Measurements from ENCODE around the gene SHROOM3. TPM values are rescaled to one million over a fixed set of nuclear protein-coding genes. Genes with fewer than 3 reads are reported as not detected.

The SHROOM3 gene
- total and polyA plus RNA-seq, 4 donors = 14.4 to 75.1 (median 47.3) TPM

DNA sequence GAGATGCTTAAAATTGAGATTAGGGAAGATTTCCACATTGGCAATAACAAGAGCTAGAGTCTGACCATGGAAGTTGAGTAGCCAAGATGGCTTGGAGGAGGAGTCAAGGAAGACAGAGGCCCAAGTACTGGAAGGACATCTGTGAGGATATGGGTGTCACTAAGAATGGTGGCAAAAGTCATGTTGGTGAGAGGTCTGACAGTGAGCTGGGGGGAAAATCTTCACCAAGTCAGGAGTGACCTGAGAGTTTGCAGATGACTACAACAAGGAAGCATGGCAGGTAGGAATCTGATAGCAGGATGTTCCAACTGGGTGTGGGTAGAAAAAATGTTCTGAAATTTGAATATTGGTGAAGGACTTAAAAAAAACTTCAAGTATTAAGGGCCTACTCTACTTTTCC, 103.3 kb downstream of the SHROOM3 start:
- DNase-seq (no peak), ATAC-seq (ENCODE audit: insufficient read depth, low FRiP score) (no peak)
- Histone ChIP-seq H3K9ac (ENCODE audit: insufficient read depth in 1 of 2, low read length in 2 of 2) (no peak overlapping the region), H3K36me3 (ENCODE audit: control insufficient read depth in 4 of 4, insufficient read depth in 4 of 4, low read length in 4 of 4) (no peaks in the 10 kb centered on the region), H3K4me1 (ENCODE audit: control insufficient read depth in 5 of 5, insufficient read depth in 5 of 5, low read length in 5 of 5) (peaks cover 0 to 6% (median 4%) of the 10 kb centered on the region in 5 donors), H3K27ac (ENCODE audit: low read depth in 1 of 2, low read length in 1 of 2) (no peak overlapping the region), H3K4me3 (no peak overlapping the region), H3K9me3 (ENCODE audit: control insufficient read depth in 4 of 4, insufficient read depth in 3 of 4, low read length in 3 of 4) (no peaks in the 10 kb centered on the region), H3K27me3 (ENCODE audit: control insufficient read depth in 3 of 3, insufficient read depth in 3 of 3, low read length in 2 of 3) (no peaks in the 10 kb centered on the region)
- no peak for TF ChIP-seq CTCF (IDR thresholded peaks at IDR 0.05; ENCODE audit: control extremely low read depth, extremely low read depth)

DNA sequence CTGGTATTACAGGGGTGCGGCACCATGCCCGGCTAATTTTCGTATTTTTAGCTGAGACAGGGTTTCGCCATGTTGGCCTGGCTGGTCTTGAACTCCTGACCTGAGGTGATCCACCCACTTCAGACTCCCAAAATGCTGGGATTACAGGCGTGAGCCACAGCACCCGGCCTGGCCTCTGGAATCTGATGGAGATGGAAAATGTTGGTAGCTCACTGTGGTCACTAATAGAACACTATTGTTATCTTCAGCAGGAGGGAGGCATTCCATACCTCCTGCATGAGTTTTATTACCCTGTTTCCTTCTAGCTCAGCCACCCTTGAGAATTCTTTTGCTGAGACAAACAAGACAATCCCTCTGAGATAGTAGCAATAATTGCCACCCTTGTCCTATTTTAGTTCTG, 105.0 kb downstream of the SHROOM3 start:
- WGBS, 2 donors = 96% methylated on average over 6 of the region's 6 CpGs
- H3K9ac ChIP-seq (ENCODE audit: insufficient read depth in 1 of 2, low read length in 2 of 2) = no peak overlapping the region
- H3K36me3 ChIP-seq (ENCODE audit: control insufficient read depth in 4 of 4, insufficient read depth in 4 of 4, low read length in 4 of 4) = no peaks in the 10 kb centered on the region
- DNase-seq (no peak), ATAC-seq (ENCODE audit: insufficient read depth, low FRiP score) (no peak)
- no peaks in the 10 kb centered on the region for H3K9me3 ChIP-seq (ENCODE audit: control insufficient read depth in 4 of 4, insufficient read depth in 3 of 4, low read length in 3 of 4)
- TF ChIP-seq CTCF (IDR thresholded peaks at IDR 0.05; ENCODE audit: control extremely low read depth, extremely low read depth) = no peak
- no peaks in the 10 kb centered on the region for H3K27me3 ChIP-seq (ENCODE audit: control insufficient read depth in 3 of 3, insufficient read depth in 3 of 3, low read length in 2 of 3)
- H3K4me3 ChIP-seq = no peak overlapping the region
- H3K27ac ChIP-seq (ENCODE audit: low read depth in 1 of 2, low read length in 1 of 2) = no peak overlapping the region
- H3K4me1 ChIP-seq (ENCODE audit: control insufficient read depth in 5 of 5, insufficient read depth in 5 of 5, low read length in 5 of 5) = peaks cover 0 to 6% (median 4%) of the 10 kb centered on the region in 5 donors

- Histone ChIP-seq H3K27ac (ENCODE audit: low read depth in 1 of 2, low read length in 1 of 2) (no peak overlapping the region), H3K9me3 (ENCODE audit: control insufficient read depth in 4 of 4, insufficient read depth in 3 of 4, low read length in 3 of 4) (no peaks in the 10 kb centered on the region), H3K36me3 (ENCODE audit: control insufficient read depth in 4 of 4, insufficient read depth in 4 of 4, low read length in 4 of 4) (no peaks in the 10 kb centered on the region), H3K4me3 (no peak overlapping the region), H3K9ac (ENCODE audit: insufficient read depth in 1 of 2, low read length in 2 of 2) (no peak overlapping the region), H3K4me1 (ENCODE audit: control insufficient read depth in 5 of 5, insufficient read depth in 5 of 5, low read length in 5 of 5) (peaks cover 0 to 6% (median 3%) of the 10 kb centered on the region in 5 donors), H3K27me3 (ENCODE audit: control insufficient read depth in 3 of 3, insufficient read depth in 3 of 3, low read length in 2 of 3) (no peaks in the 10 kb centered on the region)
- WGBS, 2 donors = 90 to 98% methylated on average over 2 of the region's 2 CpGs
- no peak for TF ChIP-seq CTCF (IDR thresholded peaks at IDR 0.05; ENCODE audit: control extremely low read depth, extremely low read depth)
- no peak for DNase-seq
- no peak for ATAC-seq (ENCODE audit: insufficient read depth, low FRiP score)
Measured at GRCh38 chr4:76540486-76540885, 105.5 kb downstream of the SHROOM3 start.

GRCh38 chr4:76543378-76543777, 108.3 kb downstream of the SHROOM3 start:
- no peak for ATAC-seq (ENCODE audit: insufficient read depth, low FRiP score)
- WGBS, 2 donors = 87 to 88% methylated on average over 5 of the region's 5 CpGs
- no peak overlapping the region for H3K9ac ChIP-seq (ENCODE audit: insufficient read depth in 1 of 2, low read length in 2 of 2)
- H3K27me3 ChIP-seq (ENCODE audit: control insufficient read depth in 3 of 3, insufficient read depth in 3 of 3, low read length in 2 of 3) = no peaks in the 10 kb centered on the region
- H3K4me1 ChIP-seq (ENCODE audit: control insufficient read depth in 5 of 5, insufficient read depth in 5 of 5, low read length in 5 of 5) = peaks cover 3 to 25% (median 10%) of the 10 kb centered on the region in 5 donors
- no peak overlapping the region for H3K4me3 ChIP-seq
- no peak for TF ChIP-seq CTCF (IDR thresholded peaks at IDR 0.05; ENCODE audit: control extremely low read depth, extremely low read depth)
- H3K9me3 ChIP-seq (ENCODE audit: control insufficient read depth in 4 of 4, insufficient read depth in 3 of 4, low read length in 3 of 4) = no peaks in the 10 kb centered on the region
- no peak overlapping the region for H3K27ac ChIP-seq (ENCODE audit: low read depth in 1 of 2, low read length in 1 of 2)
- no peaks in the 10 kb centered on the region for H3K36me3 ChIP-seq (ENCODE audit: control insufficient read depth in 4 of 4, insufficient read depth in 4 of 4, low read length in 4 of 4)
- DNase-seq = no peak
